Measurements from ENCODE around the gene CXCL17.

- TF ChIP-seq CTCF (IDR thresholded peaks at IDR 0.05) (no peak), POLR2A (IDR thresholded peaks at IDR 0.05) (no peak)
Measured at GRCh38 chr19:42419309-42419708, 23.4 kb downstream of the CXCL17 start.
